ENCODE results near the gene MYO7B.

DNA sequence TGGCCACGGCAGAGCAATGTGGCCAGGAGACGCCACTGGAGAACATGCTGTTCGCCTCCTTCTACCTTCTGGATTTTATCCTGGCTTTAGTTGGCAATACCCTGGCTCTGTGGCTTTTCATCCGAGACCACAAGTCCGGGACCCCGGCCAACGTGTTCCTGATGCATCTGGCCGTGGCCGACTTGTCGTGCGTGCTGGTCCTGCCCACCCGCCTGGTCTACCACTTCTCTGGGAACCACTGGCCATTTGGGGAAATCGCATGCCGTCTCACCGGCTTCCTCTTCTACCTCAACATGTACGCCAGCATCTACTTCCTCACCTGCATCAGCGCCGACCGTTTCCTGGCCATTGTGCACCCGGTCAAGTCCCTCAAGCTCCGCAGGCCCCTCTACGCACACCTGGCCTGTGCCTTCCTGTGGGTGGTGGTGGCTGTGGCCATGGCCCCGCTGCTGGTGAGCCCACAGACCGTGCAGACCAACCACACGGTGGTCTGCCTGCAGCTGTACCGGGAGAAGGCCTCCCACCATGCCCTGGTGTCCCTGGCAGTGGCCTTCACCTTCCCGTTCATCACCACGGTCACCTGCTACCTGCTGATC lies 115.4 kb downstream of the MYO7B start:
- no peak for TF ChIP-seq POLR2AphosphoS5 (IDR thresholded peaks at IDR 0.05; ENCODE audit: low read depth)
- TF ChIP-seq CTCF (IDR thresholded peaks at IDR 0.05; ENCODE audit: insufficient read depth, low read length): no peak
- no peak for TF ChIP-seq GABPA (IDR thresholded peaks at IDR 0.05; ENCODE audit: low read depth)
- TF ChIP-seq SPI1 (IDR thresholded peaks at IDR 0.05; ENCODE audit: borderline replicate concordance, low read depth): peak; percentile 12; the same call in 1 of the 2 replicates
- TF ChIP-seq, protein P1, sequence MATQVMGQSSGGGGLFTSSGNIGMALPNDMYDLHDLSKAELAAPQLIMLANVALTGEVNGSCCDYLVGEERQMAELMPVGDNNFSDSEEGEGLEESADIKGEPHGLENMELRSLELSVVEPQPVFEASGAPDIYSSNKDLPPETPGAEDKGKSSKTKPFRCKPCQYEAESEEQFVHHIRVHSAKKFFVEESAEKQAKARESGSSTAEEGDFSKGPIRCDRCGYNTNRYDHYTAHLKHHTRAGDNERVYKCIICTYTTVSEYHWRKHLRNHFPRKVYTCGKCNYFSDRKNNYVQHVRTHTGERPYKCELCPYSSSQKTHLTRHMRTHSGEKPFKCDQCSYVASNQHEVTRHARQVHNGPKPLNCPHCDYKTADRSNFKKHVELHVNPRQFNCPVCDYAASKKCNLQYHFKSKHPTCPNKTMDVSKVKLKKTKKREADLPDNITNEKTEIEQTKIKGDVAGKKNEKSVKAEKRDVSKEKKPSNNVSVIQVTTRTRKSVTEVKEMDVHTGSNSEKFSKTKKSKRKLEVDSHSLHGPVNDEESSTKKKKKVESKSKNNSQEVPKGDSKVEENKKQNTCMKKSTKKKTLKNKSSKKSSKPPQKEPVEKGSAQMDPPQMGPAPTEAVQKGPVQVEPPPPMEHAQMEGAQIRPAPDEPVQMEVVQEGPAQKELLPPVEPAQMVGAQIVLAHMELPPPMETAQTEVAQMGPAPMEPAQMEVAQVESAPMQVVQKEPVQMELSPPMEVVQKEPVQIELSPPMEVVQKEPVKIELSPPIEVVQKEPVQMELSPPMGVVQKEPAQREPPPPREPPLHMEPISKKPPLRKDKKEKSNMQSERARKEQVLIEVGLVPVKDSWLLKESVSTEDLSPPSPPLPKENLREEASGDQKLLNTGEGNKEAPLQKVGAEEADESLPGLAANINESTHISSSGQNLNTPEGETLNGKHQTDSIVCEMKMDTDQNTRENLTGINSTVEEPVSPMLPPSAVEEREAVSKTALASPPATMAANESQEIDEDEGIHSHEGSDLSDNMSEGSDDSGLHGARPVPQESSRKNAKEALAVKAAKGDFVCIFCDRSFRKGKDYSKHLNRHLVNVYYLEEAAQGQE (IDR thresholded peaks at IDR 0.05; ENCODE audit: insufficient replicate concordance, low read depth): no peak
